Activated CD8-positive, alpha-beta memory T cell treated with anti-CD3 and anti-CD28 coated beads, Interleukin-2, amount 10 ng/mL, durations not matched to agents 7 days and 5 days (primary cell): Measurements from ENCODE around the gene STIM1. TPM values are rescaled to one million over a fixed set of nuclear protein-coding genes. Genes with fewer than 3 reads are reported as not detected.

Source experiments
- ATAC-seq: fragments of 150-1000 bp; cut with Tn5 transposase; one replicate; pipeline ENCODE4 v1.10.0; 2021; ENCODE audit warnings: moderate library complexity
- CTCF ChIA-PET: fragments of 350-600 bp; sonication (Branson Sonifier 250); formaldehyde crosslinking; loops from one replicate; lab custom pipeline; 2021; ENCODE audit warnings: antibody characterized with exemption; lab: Charles Lee
- DNase-seq: peaks from one replicate; pipeline ENCODE4 v3.0.0-alpha.2; 2020
- H3K27ac Mint-ChIP-seq: one replicate; pipeline ENCODE4 v1.8.0; 2021; ENCODE audit warnings: mild to moderate bottlenecking, mixed read lengths
- H3K27me3 Mint-ChIP-seq: one replicate; pipeline ENCODE4 v1.8.0; 2021; ENCODE audit warnings: mixed read lengths
- H3K36me3 Mint-ChIP-seq: one replicate; pipeline ENCODE4 v1.8.0; 2021; ENCODE audit warnings: mild to moderate bottlenecking, mixed read lengths
- H3K4me1 Mint-ChIP-seq: one replicate; pipeline ENCODE4 v1.8.0; 2021; ENCODE audit warnings: mixed read lengths
- H3K4me3 Mint-ChIP-seq: one replicate; pipeline ENCODE4 v1.8.0; 2021; ENCODE audit warnings: mild to moderate bottlenecking, moderate library complexity, mixed read lengths
- H3K9me3 Mint-ChIP-seq: one replicate; pipeline ENCODE4 v1.8.0; 2022; ENCODE audit warnings: low read depth, mixed read lengths
- total RNA-seq, 2 experiments: library from RNA; stranded (reverse); gene quantifications; one replicate each; pipeline ENCODE4 v1.2.3, GENCODE V29; 2021

The STIM1 gene
- total RNA-seq, 2 experiments from 2014 or later = 83.5 to 104 TPM

GRCh38 chr11:4025248-4025966 lies 169.9 kb downstream of the STIM1 start:
- Mint-ChIP-seq H3K4me3 (no peak overlapping the region), H3K27ac (no peak overlapping the region), H3K9me3 (peaks cover 2% of the 10 kb centered on the region), H3K27me3 (no peaks in the 10 kb centered on the region), H3K4me1 (no peaks in the 10 kb centered on the region), H3K36me3 (peaks cover 59% of the 10 kb centered on the region)
- DNase-seq = no peak
- no peak for ATAC-seq
- CTCF ChIA-PET = interaction anchor here (0.9 to 1.3 kb wide), 2 partner anchors 47 to 170 kb away, joined by 3 to 5 read pairs; partner anchors contain the start of gene STIM1

DNA sequence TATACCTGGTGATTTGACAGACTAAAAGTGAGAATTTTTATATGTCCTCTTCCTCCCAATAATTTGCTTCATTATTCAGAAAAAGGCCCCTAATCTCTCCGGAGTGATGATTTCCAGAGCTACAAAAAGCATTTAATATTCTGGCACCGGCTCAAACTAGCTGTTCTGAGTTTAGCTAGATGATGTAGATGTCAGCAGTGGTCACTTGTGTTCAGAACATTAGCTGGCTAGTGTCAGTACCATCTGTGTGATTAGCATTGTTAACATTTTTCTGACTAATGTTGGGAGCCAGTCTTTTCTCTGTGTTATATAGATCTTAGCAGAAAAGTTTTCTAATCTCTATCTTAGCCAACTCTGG lies 170.5 kb downstream of the STIM1 start:
- no peaks in the 10 kb centered on the region for H3K27me3 Mint-ChIP-seq
- DNase-seq = no peak
- H3K4me1 Mint-ChIP-seq = no peaks in the 10 kb centered on the region
- H3K27ac Mint-ChIP-seq = no peak overlapping the region
- H3K36me3 Mint-ChIP-seq = peaks cover 56% of the 10 kb centered on the region
- no peak for ATAC-seq
- CTCF ChIA-PET = no interaction called here
- no peak overlapping the region for H3K4me3 Mint-ChIP-seq
- peaks cover 2% of the 10 kb centered on the region for H3K9me3 Mint-ChIP-seq

GRCh38 chr11:4026389-4026788 lies 170.9 kb downstream of the STIM1 start:
- H3K4me3 Mint-ChIP-seq = no peak overlapping the region
- peaks cover 57% of the 10 kb centered on the region for H3K36me3 Mint-ChIP-seq
- no peaks in the 10 kb centered on the region for H3K4me1 Mint-ChIP-seq
- H3K27me3 Mint-ChIP-seq = no peaks in the 10 kb centered on the region
- ATAC-seq (no peak), DNase-seq (no peak)
- peaks cover 5% of the 10 kb centered on the region for H3K9me3 Mint-ChIP-seq
- H3K27ac Mint-ChIP-seq = no peak overlapping the region
- CTCF ChIA-PET = no interaction called here

DNA sequence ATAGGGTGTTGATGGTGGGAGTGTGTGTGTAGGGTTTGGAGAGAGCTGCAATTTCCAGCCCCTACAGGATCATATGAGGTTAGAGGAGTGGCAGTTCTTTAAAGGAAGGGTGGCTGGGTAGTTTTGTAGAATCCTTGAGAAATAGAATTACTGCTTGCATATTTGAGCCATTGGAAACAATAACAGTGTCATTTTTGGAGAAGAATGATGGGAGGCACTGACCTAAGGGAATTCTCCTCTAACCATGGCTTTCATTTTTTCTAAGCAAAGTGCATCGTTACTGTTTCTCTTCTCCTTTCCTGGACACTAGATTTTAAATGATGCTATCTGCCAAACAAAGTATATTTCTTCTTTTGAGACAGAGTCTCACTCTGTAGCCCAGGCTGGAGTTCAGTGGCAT lies 172.3 kb downstream of the STIM1 start:
- ATAC-seq (no peak), DNase-seq (no peak)
- Mint-ChIP-seq H3K27me3 (no peaks in the 10 kb centered on the region), H3K9me3 (peaks cover 2% of the 10 kb centered on the region), H3K36me3 (peaks cover 59% of the 10 kb centered on the region), H3K4me3 (no peak overlapping the region), H3K4me1 (no peaks in the 10 kb centered on the region), H3K27ac (no peak overlapping the region)
- CTCF ChIA-PET = no interaction called here

DNA sequence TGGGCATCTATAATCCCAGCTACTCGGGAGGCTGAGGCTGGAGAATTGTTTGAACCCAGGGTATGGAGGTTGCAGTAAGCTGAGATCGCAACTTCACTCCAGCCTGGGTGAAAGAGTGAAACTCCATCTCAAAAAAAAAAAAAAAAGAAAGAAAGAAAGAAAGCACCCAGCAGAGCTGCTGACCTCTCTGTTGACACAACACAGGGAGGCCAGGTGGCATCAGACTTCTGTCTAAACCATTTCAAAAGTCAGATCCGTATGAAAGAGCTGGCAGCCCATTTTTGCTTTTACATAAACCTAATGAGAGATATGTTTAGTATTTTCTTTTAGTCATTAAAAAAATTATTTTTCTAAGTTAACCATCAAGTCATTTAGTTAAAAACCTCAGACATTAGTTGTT lies 174.7 kb downstream of the STIM1 start:
- no peaks in the 10 kb centered on the region for H3K27me3 Mint-ChIP-seq
- H3K27ac Mint-ChIP-seq = no peak overlapping the region
- H3K4me3 Mint-ChIP-seq = no peak overlapping the region
- DNase-seq (no peak), ATAC-seq (no peak)
- CTCF ChIA-PET = interaction anchor here (1.2 kb wide), 1 partner anchor 176 kb away, joined by 3 read pairs; no protein-coding TSS in a partner anchor
- peaks cover 54% of the 10 kb centered on the region for H3K36me3 Mint-ChIP-seq
- H3K9me3 Mint-ChIP-seq = peaks cover 8% of the 10 kb centered on the region
- H3K4me1 Mint-ChIP-seq = no peaks in the 10 kb centered on the region

- no peak for DNase-seq
- Mint-ChIP-seq H3K27ac (no peak overlapping the region), H3K4me1 (peaks cover 3% of the 10 kb centered on the region), H3K4me3 (no peak overlapping the region), H3K9me3 (peaks cover 11% of the 10 kb centered on the region), H3K27me3 (no peaks in the 10 kb centered on the region), H3K36me3 (peaks cover 49% of the 10 kb centered on the region)
- CTCF ChIA-PET = no interaction called here
- no peak for ATAC-seq
Observed at GRCh38 chr11:4032097-4032496, 176.6 kb downstream of the STIM1 start.

DNA sequence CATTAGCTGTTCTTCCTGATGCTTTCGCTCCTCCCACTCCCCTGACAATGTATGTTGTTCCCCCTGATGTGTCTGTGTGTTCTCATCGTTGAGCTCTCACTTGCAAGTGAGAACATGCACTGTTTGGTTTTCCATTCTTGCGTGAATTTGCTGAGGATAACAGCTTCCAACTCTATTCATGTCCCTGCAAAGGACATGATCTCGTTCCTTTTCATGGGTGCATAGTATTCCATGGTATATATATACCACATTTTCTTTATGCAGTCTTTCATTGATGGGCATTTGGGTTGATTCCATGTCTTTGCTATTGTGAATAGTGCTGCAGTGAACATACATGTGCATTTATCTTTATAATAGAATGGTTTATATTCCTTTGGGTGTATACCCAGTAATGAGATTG lies 180.5 kb downstream of the STIM1 start:
- Mint-ChIP-seq H3K4me1 (peaks cover 8% of the 10 kb centered on the region), H3K9me3 (peaks cover 11% of the 10 kb centered on the region), H3K36me3 (peaks cover 45% of the 10 kb centered on the region), H3K27me3 (no peaks in the 10 kb centered on the region), H3K4me3 (no peak overlapping the region), H3K27ac (no peak overlapping the region)
- CTCF ChIA-PET = no interaction called here
- DNase-seq (no peak), ATAC-seq (no peak)

DNA sequence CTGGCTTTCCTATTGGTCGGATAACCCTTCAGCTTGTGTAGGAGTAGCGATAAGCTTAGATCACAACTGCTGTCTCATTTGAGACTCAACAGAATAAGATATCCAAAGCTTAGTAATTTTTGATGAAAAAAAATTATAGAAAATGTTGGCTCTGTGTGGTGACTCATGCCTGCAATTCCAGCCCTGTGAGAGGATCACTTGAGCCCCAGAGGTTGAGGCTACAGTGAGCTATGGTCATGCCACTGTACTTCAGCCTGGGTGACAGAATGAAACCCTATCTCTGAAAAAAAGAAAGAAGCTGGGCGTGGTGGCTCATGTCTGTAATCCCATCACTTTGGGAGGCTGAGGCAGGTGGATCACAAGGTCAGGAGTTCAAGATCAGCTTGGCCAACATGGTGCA lies 183.5 kb downstream of the STIM1 start:
- Mint-ChIP-seq H3K27me3 (no peaks in the 10 kb centered on the region), H3K4me3 (no peak overlapping the region), H3K27ac (no peak overlapping the region), H3K9me3 (peaks cover 7% of the 10 kb centered on the region), H3K36me3 (peaks cover 33% of the 10 kb centered on the region), H3K4me1 (peaks cover 8% of the 10 kb centered on the region)
- ATAC-seq (no peak), DNase-seq (no peak)
- CTCF ChIA-PET = interaction anchor here (2.0 kb wide), 1 partner anchor 184 kb away, joined by 6 read pairs; the partner anchor contains the start of gene STIM1

DNA sequence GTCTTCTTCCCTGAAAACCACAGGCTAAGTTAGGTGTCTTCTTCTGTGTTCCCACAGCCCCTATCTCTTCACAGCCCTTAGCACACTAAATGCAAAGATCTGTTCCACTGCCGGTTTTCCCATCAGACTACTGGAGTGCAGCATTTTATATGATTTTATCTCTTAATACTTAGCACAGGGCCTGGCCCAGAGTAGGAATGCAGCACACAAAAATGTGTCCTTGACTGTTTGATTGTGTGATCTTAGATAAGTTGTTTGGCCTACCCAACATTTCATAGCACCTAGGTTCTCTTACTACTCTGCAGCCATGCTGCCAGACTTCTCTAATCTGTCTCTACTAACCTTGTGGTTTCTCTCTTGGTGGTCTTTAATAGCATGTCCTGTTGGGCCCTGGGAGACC lies 185.0 kb downstream of the STIM1 start:
- CTCF ChIA-PET = no interaction called here
- peaks cover 14% of the 10 kb centered on the region for H3K4me1 Mint-ChIP-seq
- no peak for ATAC-seq
- no peaks in the 10 kb centered on the region for H3K27me3 Mint-ChIP-seq
- H3K9me3 Mint-ChIP-seq = peaks cover 3% of the 10 kb centered on the region
- no peak overlapping the region for H3K4me3 Mint-ChIP-seq
- no peak overlapping the region for H3K27ac Mint-ChIP-seq
- peaks cover 23% of the 10 kb centered on the region for H3K36me3 Mint-ChIP-seq
- no peak for DNase-seq

DNA sequence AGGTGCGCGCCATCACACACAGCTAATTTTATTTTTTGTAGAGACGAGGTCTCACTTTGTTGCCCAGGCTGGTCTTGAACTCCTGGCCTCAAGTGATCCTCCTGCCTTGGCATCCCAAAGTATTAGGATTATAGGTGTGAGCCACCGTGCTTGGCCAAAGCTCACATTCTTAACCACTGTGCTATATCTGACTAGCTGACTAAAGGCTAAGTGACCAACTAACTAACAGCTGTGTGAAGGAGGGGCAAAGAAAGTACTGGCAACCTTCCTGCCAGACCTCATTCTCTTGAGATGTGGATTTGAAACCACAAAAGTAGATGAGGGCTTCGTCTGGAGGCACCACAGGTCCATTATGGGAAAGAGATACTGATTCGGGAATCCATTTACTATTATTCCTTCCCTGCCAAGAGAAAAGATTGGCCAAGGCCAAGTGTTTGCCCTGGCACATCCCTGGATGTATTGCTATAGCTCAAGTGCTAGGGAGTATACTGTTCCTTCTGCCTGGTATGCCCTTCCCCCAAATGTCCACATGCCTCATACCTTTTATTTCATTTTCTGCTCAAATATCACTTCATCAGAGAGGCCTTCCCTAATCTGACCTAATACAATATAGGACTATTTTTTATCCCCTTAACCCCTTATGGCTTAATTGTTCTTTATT lies 186.4 kb downstream of the STIM1 start:
- Mint-ChIP-seq H3K4me3 (no peak overlapping the region), H3K27me3 (no peaks in the 10 kb centered on the region), H3K36me3 (peaks cover 12% of the 10 kb centered on the region), H3K27ac (no peak overlapping the region), H3K9me3 (no peaks in the 10 kb centered on the region), H3K4me1 (peaks cover 11% of the 10 kb centered on the region)
- DNase-seq (no peak), ATAC-seq (no peak)
- CTCF ChIA-PET = interaction anchor here (1.0 to 1.8 kb wide), 3 partner anchors 7 to 192 kb away, joined by 3 to 5 read pairs (median 3); no protein-coding TSS in a partner anchor

DNA sequence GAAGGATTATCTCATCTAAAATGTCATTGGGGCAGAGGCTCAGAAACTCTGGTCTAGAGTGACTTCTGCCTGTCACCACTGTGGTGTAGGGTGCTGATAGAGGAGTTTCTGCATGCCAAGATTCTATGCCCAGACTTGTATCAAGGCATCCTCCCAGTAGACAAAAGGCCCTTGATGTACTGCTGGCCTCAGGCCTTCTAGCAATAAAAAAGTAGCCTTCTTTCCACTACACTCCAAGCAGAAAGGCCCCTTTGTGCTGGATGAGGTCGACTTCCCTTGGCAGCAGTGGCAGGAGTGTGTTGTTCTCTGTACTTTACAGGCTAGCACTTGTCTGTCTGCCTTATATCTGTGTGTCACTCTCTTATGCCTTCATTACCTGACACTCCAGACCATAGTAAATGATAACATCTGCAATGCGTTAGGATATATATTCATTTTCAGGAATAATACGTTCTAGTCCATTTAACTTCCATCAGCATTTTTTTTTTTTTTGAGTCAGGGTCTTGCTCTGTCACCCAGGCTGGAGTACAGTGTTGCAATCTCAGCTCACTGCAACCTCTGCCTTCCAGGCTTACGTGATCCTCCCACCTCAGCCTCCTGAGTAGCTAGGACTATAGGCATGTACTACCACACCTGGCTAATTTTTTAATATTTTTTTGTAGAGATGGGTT lies 189.6 kb downstream of the STIM1 start:
- H3K27ac Mint-ChIP-seq = no peak overlapping the region
- no peaks in the 10 kb centered on the region for H3K27me3 Mint-ChIP-seq
- peaks cover 8% of the 10 kb centered on the region for H3K36me3 Mint-ChIP-seq
- H3K4me3 Mint-ChIP-seq = no peak overlapping the region
- DNase-seq (no peak), ATAC-seq (no peak)
- no peaks in the 10 kb centered on the region for H3K9me3 Mint-ChIP-seq
- CTCF ChIA-PET = interaction anchor here (1.2 to 1.4 kb wide), 3 partner anchors 27 to 190 kb away, joined by 3 to 7 read pairs (median 4); partner anchors contain the start of gene STIM1
- H3K4me1 Mint-ChIP-seq = peaks cover 10% of the 10 kb centered on the region

- no peak for DNase-seq
- H3K27ac Mint-ChIP-seq = peak overlapping the region; percentile 13
- CTCF ChIA-PET = interaction anchor here (1.3 to 3.6 kb wide), 3 partner anchors 10 to 193 kb away, joined by 3 to 11 read pairs (median 4); partner anchors contain the start of gene STIM1
- H3K36me3 Mint-ChIP-seq = peaks cover 25% of the 10 kb centered on the region
- no peak for ATAC-seq
- no peaks in the 10 kb centered on the region for H3K9me3 Mint-ChIP-seq
- H3K27me3 Mint-ChIP-seq = no peaks in the 10 kb centered on the region
- H3K4me1 Mint-ChIP-seq = peaks cover 6% of the 10 kb centered on the region
- no peak overlapping the region for H3K4me3 Mint-ChIP-seq
Observed at GRCh38 chr11:4048340-4048739, 192.9 kb downstream of the STIM1 start.

- H3K9me3 Mint-ChIP-seq = no peaks in the 10 kb centered on the region
- peaks cover 6% of the 10 kb centered on the region for H3K4me1 Mint-ChIP-seq
- H3K36me3 Mint-ChIP-seq = peaks cover 25% of the 10 kb centered on the region
- no peak overlapping the region for H3K27ac Mint-ChIP-seq
- ATAC-seq = no peak
- CTCF ChIA-PET = interaction anchor here (0.7 to 3.6 kb wide), 5 partner anchors 9 to 194 kb away, joined by 3 to 11 read pairs (median 4); partner anchors contain the start of gene STIM1
- H3K4me3 Mint-ChIP-seq = no peak overlapping the region
- no peak for DNase-seq
- H3K27me3 Mint-ChIP-seq = no peaks in the 10 kb centered on the region
Observed at GRCh38 chr11:4049006-4049405, 193.5 kb downstream of the STIM1 start.
